Body of pancreas (tissue), 4 donors: ENCODE results near the gene CDH4. TPM values are rescaled to one million over a fixed set of nuclear protein-coding genes. Genes with fewer than 3 reads are reported as not detected.

ENCODE experiments used
- ATAC-seq: fragments of 150-250 bp; one replicate; pipeline ENCODE4 v1.9.1; 2016
- DNase-seq, 4 donors: peaks; one replicate each; pipeline ENCODE4 v3.0.0-alpha.2; 2019
- H3K27ac ChIP-seq, 4 donors: fragments of 200-600 bp; sonication (generic); 1 replicate in 3 of 4; 2 replicates in 1 of 4; pipeline versions ENCODE4 v1.5.1 to v1.6.1; 2016 to 2019; ENCODE audit warnings: mild to moderate bottlenecking in 1 of 4, mixed read lengths in 1 of 4, moderate library complexity in 1 of 4
- H3K27me3 ChIP-seq, 2 donors: fragments of 200-600 bp; sonication (generic); one replicate each; pipeline ENCODE4 v1.6.0; 2016; ENCODE audit warnings: mild to moderate bottlenecking in 1 of 2
- H3K36me3 ChIP-seq, 2 donors: fragments of 200-600 bp; sonication (generic); replicated peaks in 1 of 2; 2 replicates each; pipeline ENCODE4 v1.5.1; 2016; ENCODE audit warnings: low read depth in 2 of 2; ENCODE audit not compliant: insufficient read depth in 1 of 2
- H3K4me1 ChIP-seq: fragments of 200-600 bp; sonication (generic); one replicate; pipeline ENCODE4 v1.6.0; 2016
- H3K4me3 ChIP-seq, 2 donors: fragments of 200-600 bp; sonication (generic); 1 replicate in 1 of 2; 2 replicates in 1 of 2; pipeline ENCODE4 v1.5.1; 2016 to 2019
- H3K9me3 ChIP-seq, 3 donors: fragments of 200-600 bp; sonication (generic); 1 replicate in 2 of 3; 2 replicates in 1 of 3; pipeline ENCODE4 v1.5.1; 2016
- CTCF ChIP-seq, 7 experiments: fragments of 450-650 bp in 4 of 7; fragments of 200-600 bp in 3 of 7; sonication (generic) in 3 of 7; IDR thresholded peaks; one replicate each; pipeline ENCODE4 v1.5.1; 2016 to 2019; ENCODE audit warnings: antibody characterized with exemption in 7 of 7
- POLR2A ChIP-seq, 3 donors: fragments of 450-650 bp; IDR thresholded peaks; one replicate each; pipeline ENCODE4 v1.6.1; 2016; ENCODE audit warnings: antibody characterized with exemption in 3 of 3, mild to moderate bottlenecking in 2 of 3
- WGBS, 2 donors: methylation state at CpG; one replicate each; pipeline ENCODE4 v1.1.5; 2017; 5-methylcytosine and 5-hydroxymethylcytosine counted together
- intact Hi-C: fragments of 100-400 bp; cut with DNase I; formaldehyde crosslinking; loops from one replicate; pipeline ENCODE4 v1.15.1; 2023
- total RNA-seq, 2 donors: library from RNA; depleted of rRNA; stranded (reverse); fragments of >200 nt; gene quantifications; one replicate each; pipeline ENCODE4 v1.1.0, GENCODE V29; 2016

CDH4 gene
- total RNA-seq, 2 donors from 2014 or later, result 0.33 to 0.52 TPM

GRCh38 chr20:61343934-61344333 lies 91.9 kb downstream of the CDH4 start:
- intact Hi-C loops, result no loop called here
- 58 to 59% methylated on average over 9 of the region's 9 CpGs for WGBS, 2 donors
- no peak for TF ChIP-seq CTCF (IDR thresholded peaks at IDR 0.05)
- TF ChIP-seq POLR2A (IDR thresholded peaks at IDR 0.05), result no peak
- Histone ChIP-seq H3K36me3 (no peaks in the 10 kb centered on the region), H3K9me3 (no peaks in the 10 kb centered on the region), H3K27ac (no peak overlapping the region), H3K4me1 (no peaks in the 10 kb centered on the region), H3K4me3 (no peak overlapping the region), H3K27me3 (no peaks in the 10 kb centered on the region)
- no peak for ATAC-seq
- DNase-seq, result no peak

- ATAC-seq (no peak), DNase-seq (no peak)
- Histone ChIP-seq H3K4me1 (no peaks in the 10 kb centered on the region), H3K27ac (no peak overlapping the region), H3K4me3 (no peak overlapping the region), H3K9me3 (no peaks in the 10 kb centered on the region), H3K27me3 (no peaks in the 10 kb centered on the region), H3K36me3 (no peaks in the 10 kb centered on the region)
- TF ChIP-seq CTCF (IDR thresholded peaks at IDR 0.05) (no peak), POLR2A (IDR thresholded peaks at IDR 0.05) (no peak)
- 44 to 45% methylated on average over 6 to 8 of the region's 8 CpGs for WGBS, 2 donors
- intact Hi-C loops, result no loop called here
Measured at GRCh38 chr20:61345656-61346055, 93.6 kb downstream of the CDH4 start.

GRCh38 chr20:61346996-61347395 lies 94.9 kb downstream of the CDH4 start:
- DNase-seq, result no peak
- Histone ChIP-seq H3K27ac (no peak overlapping the region), H3K4me1 (no peaks in the 10 kb centered on the region), H3K36me3 (no peaks in the 10 kb centered on the region), H3K27me3 (no peaks in the 10 kb centered on the region), H3K9me3 (no peaks in the 10 kb centered on the region), H3K4me3 (no peak overlapping the region)
- 69 to 70% methylated on average over 9 to 11 of the region's 11 CpGs for WGBS, 2 donors
- intact Hi-C loops, result no loop called here
- no peak for TF ChIP-seq CTCF (IDR thresholded peaks at IDR 0.05)
- no peak for ATAC-seq

GRCh38 chr20:61347443-61347842 lies 95.4 kb downstream of the CDH4 start:
- intact Hi-C loops, result no loop called here
- no peaks in the 10 kb centered on the region for H3K4me1 ChIP-seq
- no peak for DNase-seq
- TF ChIP-seq POLR2A (IDR thresholded peaks at IDR 0.05) (no peak), CTCF (IDR thresholded peaks at IDR 0.05) (no peak)
- H3K9me3 ChIP-seq, result no peaks in the 10 kb centered on the region
- no peak for ATAC-seq
- WGBS, 2 donors, result 71 to 78% methylated on average over 13 of the region's 13 CpGs
- H3K4me3 ChIP-seq, result no peak overlapping the region
- H3K27me3 ChIP-seq, result no peaks in the 10 kb centered on the region
- H3K36me3 ChIP-seq, result no peaks in the 10 kb centered on the region
- no peak overlapping the region for H3K27ac ChIP-seq

GRCh38 chr20:61349447-61350165 lies 97.5 kb downstream of the CDH4 start:
- no peak overlapping the region for H3K27ac ChIP-seq
- TF ChIP-seq CTCF (IDR thresholded peaks at IDR 0.05), result no peak
- TF ChIP-seq POLR2A (IDR thresholded peaks at IDR 0.05), result no peak
- no peaks in the 10 kb centered on the region for H3K4me1 ChIP-seq
- intact Hi-C loops, result no loop called here
- H3K36me3 ChIP-seq, result no peaks in the 10 kb centered on the region
- H3K27me3 ChIP-seq, result peaks cover 0 to 7% of the 10 kb centered on the region in 2 donors
- H3K9me3 ChIP-seq, result no peaks in the 10 kb centered on the region
- WGBS, 2 donors, result 45 to 68% methylated on average over 11 to 18 of the region's 21 CpGs
- H3K4me3 ChIP-seq, result no peak overlapping the region
- DNase-seq, result no peak
- no peak for ATAC-seq
